Measurements from ENCODE around the gene OSBPL5. TPM values are rescaled to one million over a fixed set of nuclear protein-coding genes. Genes with fewer than 3 reads are reported as not detected.

OSBPL5 gene
- total and polyA plus RNA-seq, 9 of the 15 experiments (the other 6 are each of a cell fraction or from before 2014, with no cell fraction given), result 0.06 to 14.8 (median 3.2) TPM

DNA sequence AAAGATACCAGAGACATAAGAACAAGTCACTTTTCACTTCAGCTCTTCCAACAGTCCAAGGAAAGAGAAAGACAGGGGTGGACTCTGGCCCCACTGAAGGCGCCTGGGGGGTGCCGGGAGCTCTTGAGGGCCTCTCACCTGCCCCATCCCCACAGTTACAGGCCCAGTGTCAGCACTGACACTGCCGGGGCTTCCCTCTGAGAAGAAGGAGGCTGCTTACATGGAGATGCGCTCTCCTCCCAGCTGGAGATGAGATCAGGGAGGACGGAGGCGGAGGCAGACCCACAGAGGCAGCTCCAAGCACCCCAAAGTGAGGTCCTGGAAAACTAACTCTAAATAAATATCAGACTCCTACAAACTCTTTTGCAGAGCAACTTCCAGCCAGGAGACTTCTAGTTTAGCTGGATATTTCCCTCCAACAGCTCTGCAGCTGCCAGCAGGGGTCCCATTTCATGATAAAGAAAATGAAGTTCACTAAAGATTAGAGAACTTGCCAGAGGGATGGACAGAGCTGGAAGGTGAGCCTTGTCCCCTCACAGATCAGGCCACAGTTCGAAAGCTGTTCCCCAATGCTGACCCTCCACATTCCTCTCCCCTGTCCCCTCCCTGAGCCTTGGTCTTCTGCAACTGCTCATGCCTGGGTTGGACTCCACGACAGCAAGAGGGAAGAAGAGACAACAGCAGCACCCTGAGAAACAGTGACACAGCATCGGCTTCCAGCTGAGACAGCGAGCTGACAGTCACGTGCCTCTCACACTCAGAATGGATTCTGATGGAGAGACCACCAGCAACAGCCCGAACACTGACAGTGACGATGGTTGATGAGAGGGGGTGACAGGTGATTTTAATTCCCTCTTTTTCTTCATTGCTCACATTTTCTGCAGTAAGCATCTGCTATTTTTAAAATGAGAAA, 113.7 kb downstream of the OSBPL5 start (continued):
- no peak for TF ChIP-seq TEAD1 (CRISPR knock-in tag; IDR thresholded peaks at IDR 0.05)
- no peak for TF ChIP-seq DNMT1 (IDR thresholded peaks at IDR 0.05)
- TF ChIP-seq ZNF24 (IDR thresholded peaks at IDR 0.05), result no peak
- no peak for TF ChIP-seq KLF10 (CRISPR knock-in tag; IDR thresholded peaks at IDR 0.05)
- TF ChIP-seq KAT8 (IDR thresholded peaks at IDR 0.05; ENCODE audit: low read depth), result no peak
- TF ChIP-seq ZNF77 (CRISPR knock-in tag; IDR thresholded peaks at IDR 0.05), result no peak
- no peak for TF ChIP-seq FOXA1 (IDR thresholded peaks at IDR 0.05; ENCODE audit: borderline replicate concordance)
- no peak for TF ChIP-seq SMAD4 (CRISPR knock-in tag; conservative IDR thresholded peaks at IDR 0.05)
- TF ChIP-seq, protein P1, sequence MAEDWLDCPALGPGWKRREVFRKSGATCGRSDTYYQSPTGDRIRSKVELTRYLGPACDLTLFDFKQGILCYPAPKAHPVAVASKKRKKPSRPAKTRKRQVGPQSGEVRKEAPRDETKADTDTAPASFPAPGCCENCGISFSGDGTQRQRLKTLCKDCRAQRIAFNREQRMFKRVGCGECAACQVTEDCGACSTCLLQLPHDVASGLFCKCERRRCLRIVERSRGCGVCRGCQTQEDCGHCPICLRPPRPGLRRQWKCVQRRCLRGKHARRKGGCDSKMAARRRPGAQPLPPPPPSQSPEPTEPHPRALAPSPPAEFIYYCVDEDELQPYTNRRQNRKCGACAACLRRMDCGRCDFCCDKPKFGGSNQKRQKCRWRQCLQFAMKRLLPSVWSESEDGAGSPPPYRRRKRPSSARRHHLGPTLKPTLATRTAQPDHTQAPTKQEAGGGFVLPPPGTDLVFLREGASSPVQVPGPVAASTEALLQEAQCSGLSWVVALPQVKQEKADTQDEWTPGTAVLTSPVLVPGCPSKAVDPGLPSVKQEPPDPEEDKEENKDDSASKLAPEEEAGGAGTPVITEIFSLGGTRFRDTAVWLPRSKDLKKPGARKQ (CRISPR knock-in tag; IDR thresholded peaks at IDR 0.05), result no peak
- TF ChIP-seq ILF3 (IDR thresholded peaks at IDR 0.05; ENCODE audit: borderline replicate concordance), result no peak
- TF ChIP-seq NFIX (CRISPR knock-in tag; IDR thresholded peaks at IDR 0.05; ENCODE audit: low read depth), result no peak
- TF ChIP-seq, protein P2, sequence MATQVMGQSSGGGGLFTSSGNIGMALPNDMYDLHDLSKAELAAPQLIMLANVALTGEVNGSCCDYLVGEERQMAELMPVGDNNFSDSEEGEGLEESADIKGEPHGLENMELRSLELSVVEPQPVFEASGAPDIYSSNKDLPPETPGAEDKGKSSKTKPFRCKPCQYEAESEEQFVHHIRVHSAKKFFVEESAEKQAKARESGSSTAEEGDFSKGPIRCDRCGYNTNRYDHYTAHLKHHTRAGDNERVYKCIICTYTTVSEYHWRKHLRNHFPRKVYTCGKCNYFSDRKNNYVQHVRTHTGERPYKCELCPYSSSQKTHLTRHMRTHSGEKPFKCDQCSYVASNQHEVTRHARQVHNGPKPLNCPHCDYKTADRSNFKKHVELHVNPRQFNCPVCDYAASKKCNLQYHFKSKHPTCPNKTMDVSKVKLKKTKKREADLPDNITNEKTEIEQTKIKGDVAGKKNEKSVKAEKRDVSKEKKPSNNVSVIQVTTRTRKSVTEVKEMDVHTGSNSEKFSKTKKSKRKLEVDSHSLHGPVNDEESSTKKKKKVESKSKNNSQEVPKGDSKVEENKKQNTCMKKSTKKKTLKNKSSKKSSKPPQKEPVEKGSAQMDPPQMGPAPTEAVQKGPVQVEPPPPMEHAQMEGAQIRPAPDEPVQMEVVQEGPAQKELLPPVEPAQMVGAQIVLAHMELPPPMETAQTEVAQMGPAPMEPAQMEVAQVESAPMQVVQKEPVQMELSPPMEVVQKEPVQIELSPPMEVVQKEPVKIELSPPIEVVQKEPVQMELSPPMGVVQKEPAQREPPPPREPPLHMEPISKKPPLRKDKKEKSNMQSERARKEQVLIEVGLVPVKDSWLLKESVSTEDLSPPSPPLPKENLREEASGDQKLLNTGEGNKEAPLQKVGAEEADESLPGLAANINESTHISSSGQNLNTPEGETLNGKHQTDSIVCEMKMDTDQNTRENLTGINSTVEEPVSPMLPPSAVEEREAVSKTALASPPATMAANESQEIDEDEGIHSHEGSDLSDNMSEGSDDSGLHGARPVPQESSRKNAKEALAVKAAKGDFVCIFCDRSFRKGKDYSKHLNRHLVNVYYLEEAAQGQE (IDR thresholded peaks at IDR 0.05; ENCODE audit: borderline replicate concordance), result 0 out of 2 replicates have a peak, but pooled peaks have one; percentile 2
- TF ChIP-seq, protein P2 (CRISPR knock-in tag; IDR thresholded peaks at IDR 0.05; ENCODE audit: low read depth), result no peak
- TF ChIP-seq, protein P3, sequence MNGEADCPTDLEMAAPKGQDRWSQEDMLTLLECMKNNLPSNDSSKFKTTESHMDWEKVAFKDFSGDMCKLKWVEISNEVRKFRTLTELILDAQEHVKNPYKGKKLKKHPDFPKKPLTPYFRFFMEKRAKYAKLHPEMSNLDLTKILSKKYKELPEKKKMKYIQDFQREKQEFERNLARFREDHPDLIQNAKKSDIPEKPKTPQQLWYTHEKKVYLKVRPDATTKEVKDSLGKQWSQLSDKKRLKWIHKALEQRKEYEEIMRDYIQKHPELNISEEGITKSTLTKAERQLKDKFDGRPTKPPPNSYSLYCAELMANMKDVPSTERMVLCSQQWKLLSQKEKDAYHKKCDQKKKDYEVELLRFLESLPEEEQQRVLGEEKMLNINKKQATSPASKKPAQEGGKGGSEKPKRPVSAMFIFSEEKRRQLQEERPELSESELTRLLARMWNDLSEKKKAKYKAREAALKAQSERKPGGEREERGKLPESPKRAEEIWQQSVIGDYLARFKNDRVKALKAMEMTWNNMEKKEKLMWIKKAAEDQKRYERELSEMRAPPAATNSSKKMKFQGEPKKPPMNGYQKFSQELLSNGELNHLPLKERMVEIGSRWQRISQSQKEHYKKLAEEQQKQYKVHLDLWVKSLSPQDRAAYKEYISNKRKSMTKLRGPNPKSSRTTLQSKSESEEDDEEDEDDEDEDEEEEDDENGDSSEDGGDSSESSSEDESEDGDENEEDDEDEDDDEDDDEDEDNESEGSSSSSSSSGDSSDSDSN (IDR thresholded peaks at IDR 0.05; ENCODE audit: borderline replicate concordance in 1 of 2, low read depth in 2 of 2, low read length in 2 of 2), result no peak
